ENCODE results near the gene UBXN2A. TPM values are rescaled to one million over a fixed set of nuclear protein-coding genes. Genes with fewer than 3 reads are reported as not detected.
A peak's percentile ranks its signal among the peaks of the same experiment; 100 is the strongest.

The UBXN2A gene
- total RNA-seq, 1 donor from 2014 or later: 3.0 TPM

DNA sequence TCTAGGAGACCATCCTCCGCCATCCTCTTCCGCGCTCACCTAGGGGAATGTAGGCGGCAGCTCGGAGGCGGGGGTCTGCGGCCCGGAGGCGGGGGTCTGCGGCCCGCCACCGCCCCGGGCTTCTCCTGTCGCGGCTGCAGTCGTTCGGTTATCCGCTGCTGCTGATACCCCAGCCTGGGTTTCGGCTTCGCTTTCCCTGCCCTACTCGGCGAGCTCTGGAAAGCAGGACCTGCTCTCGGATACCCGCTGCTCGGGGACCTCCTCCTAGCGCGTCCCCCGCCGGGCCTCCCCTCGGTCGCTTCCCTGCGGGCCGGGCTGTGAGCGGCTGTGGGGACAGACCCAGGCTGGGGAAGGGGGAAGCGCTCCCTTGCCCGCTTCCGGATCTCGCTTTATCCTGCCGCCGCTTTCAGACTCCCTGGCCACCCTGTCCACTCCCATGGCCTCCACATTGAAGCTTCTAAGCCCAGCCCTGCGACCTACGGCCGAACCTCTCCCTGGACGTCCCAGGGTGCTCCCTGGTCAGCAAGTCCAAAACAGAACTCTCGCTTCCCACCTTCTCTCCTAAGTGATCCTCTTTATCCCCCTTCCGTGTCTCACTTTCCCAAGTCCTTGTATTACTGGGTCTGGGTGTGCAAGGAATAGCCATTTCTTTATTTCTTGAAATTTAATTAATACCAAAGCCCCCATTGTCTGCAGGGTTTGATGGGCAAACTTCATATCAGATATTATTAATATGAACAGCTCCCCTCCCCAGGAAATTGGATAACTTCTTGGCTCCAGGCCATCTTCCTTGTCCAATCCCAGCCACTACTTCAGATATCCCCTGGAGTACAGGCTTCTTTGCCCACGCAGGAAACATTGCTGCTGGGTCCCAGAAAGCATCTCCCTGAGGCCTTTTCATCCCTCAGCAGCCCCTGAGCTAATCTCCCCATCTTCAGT, 110.0 kb downstream of the UBXN2A start:
- TF ChIP-seq, protein P1, sequence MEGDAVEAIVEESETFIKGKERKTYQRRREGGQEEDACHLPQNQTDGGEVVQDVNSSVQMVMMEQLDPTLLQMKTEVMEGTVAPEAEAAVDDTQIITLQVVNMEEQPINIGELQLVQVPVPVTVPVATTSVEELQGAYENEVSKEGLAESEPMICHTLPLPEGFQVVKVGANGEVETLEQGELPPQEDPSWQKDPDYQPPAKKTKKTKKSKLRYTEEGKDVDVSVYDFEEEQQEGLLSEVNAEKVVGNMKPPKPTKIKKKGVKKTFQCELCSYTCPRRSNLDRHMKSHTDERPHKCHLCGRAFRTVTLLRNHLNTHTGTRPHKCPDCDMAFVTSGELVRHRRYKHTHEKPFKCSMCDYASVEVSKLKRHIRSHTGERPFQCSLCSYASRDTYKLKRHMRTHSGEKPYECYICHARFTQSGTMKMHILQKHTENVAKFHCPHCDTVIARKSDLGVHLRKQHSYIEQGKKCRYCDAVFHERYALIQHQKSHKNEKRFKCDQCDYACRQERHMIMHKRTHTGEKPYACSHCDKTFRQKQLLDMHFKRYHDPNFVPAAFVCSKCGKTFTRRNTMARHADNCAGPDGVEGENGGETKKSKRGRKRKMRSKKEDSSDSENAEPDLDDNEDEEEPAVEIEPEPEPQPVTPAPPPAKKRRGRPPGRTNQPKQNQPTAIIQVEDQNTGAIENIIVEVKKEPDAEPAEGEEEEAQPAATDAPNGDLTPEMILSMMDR (IDR thresholded peaks at IDR 0.05): no peak
- peak in 1 of 2 donors; percentile 69 for DNase-seq (ENCODE audit: low spot score in 2 of 2)
- intact Hi-C loops (cut with DNase I): no loop called here

DNA sequence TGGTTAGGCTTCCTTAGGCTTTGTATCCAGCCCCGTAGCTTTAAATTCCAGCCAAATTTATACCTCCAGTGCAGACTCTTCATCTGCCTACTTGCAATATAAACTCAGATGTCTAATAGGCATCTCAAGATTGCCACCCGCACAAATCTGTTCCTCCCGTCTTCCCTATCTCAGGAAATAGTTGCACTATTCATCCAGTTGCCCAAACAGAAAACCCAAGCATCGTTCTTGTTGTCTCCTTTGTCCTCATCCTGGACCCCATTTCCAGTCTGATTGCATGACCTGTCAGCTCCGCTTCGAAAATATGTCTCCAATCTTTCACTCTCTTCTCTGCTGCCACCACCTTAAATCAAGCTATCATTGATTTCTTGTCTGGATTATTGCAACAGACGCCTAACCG, 111.6 kb downstream of the UBXN2A start:
- Histone ChIP-seq H3K4me1 (peaks cover 0 to 8% of the 10 kb centered on the region in 2 donors), H3K27ac (no peak overlapping the region), H3K36me3 (no peaks in the 10 kb centered on the region), H3K27me3 (no peaks in the 10 kb centered on the region), H3K9me3 (no peaks in the 10 kb centered on the region), H3K4me3 (no peak overlapping the region)
- TF ChIP-seq, protein P1 (IDR thresholded peaks at IDR 0.05): no peak
- intact Hi-C loops (cut with DNase I): no loop called here
- no peak for DNase-seq (ENCODE audit: low spot score in 2 of 2)

More for the DNA sequence above, 110.0 kb downstream of the UBXN2A start:
- Histone ChIP-seq H3K27ac (peak overlapping the region; percentile 65 to 82), H3K36me3 (no peaks in the 10 kb centered on the region), H3K9me3 (no peaks in the 10 kb centered on the region), H3K4me3 (peak overlapping the region; percentile 61 to 95), H3K27me3 (no peaks in the 10 kb centered on the region), H3K4me1 (peaks cover 0 to 17% of the 10 kb centered on the region in 2 donors)

DNA sequence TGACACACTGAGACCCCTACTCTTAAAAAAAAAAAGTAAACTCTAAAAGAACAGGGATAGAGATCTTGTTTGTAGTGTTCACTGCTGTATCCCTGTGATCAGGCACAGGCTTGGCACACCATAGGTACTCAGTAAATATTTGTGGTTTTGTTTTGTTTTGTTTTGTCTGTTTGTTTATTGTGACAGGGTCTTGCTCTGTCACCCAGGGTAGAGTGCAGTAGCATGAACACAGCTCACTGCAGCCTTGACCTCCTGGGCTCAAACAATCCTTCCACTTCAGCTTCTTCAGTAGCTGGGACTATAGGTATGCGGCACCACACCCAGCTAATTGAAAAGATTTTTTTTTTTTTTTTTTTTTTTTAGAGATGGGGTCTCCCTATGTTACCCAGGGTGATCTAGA, 112.7 kb downstream of the UBXN2A start:
- intact Hi-C loops (cut with DNase I): no loop called here
- Histone ChIP-seq H3K9me3 (no peaks in the 10 kb centered on the region), H3K4me1 (peaks cover 0 to 3% of the 10 kb centered on the region in 2 donors)

More for the DNA sequence above, 112.7 kb downstream of the UBXN2A start:
- no peak overlapping the region for H3K4me3 ChIP-seq
- H3K27me3 ChIP-seq: no peaks in the 10 kb centered on the region
- no peaks in the 10 kb centered on the region for H3K36me3 ChIP-seq
- no peak for DNase-seq (ENCODE audit: low spot score in 2 of 2)
- TF ChIP-seq, protein P1 (IDR thresholded peaks at IDR 0.05): no peak
- no peak overlapping the region for H3K27ac ChIP-seq

Other genes with a start within 250 kb of the UBXN2A start
- 8.4 TPM for gene ATAD2B, start 13.3 kb upstream of the UBXN2A start, total RNA-seq
- not detected for gene MFSD2B, start 69.6 kb downstream of the UBXN2A start, total RNA-seq
- 1.9 TPM for gene WDCP, start 106.9 kb downstream of the UBXN2A start, total RNA-seq
- not detected for gene FKBP1B, start 109.3 kb downstream of the UBXN2A start, total RNA-seq
- 26.9 TPM for gene SF3B6, start 135.9 kb downstream of the UBXN2A start, total RNA-seq
- 1.6 TPM for gene TP53I3, start 144.4 kb downstream of the UBXN2A start, total RNA-seq
- not detected for gene PFN4, start 182.9 kb downstream of the UBXN2A start, total RNA-seq
- 144 TPM for gene FAM228B, start 183.0 kb downstream of the UBXN2A start, total RNA-seq
- not detected for gene FAM228A, start 234.6 kb downstream of the UBXN2A start, total RNA-seq